Dendritic cell treated with granulocyte-macrophage colony-stimulating factor and Interleukin-4, amounts not matched to agents 40 ng/mL and 50 ng/mL, for 4 days (primary cell): Measurements from ENCODE around the gene TRABD2B.

ENCODE experiments used
- H3K27ac Mint-ChIP-seq: one replicate; pipeline ENCODE4 v1.8.0; 2022; ENCODE audit warnings: mild to moderate bottlenecking, mixed read lengths
- H3K27me3 Mint-ChIP-seq: one replicate; pipeline ENCODE4 v1.8.0; 2022; ENCODE audit warnings: mild to moderate bottlenecking, mixed read lengths
- H3K36me3 Mint-ChIP-seq: one replicate; pipeline ENCODE4 v1.8.0; 2022; ENCODE audit warnings: low read depth, mixed read lengths
- H3K4me1 Mint-ChIP-seq: one replicate; pipeline ENCODE4 v1.8.0; 2022; ENCODE audit warnings: low read depth, mixed read lengths
- H3K4me3 Mint-ChIP-seq: one replicate; pipeline ENCODE4 v1.8.0; 2022; ENCODE audit warnings: mild to moderate bottlenecking, moderate library complexity, mixed read lengths
- H3K9me3 Mint-ChIP-seq: one replicate; pipeline ENCODE4 v1.8.0; 2022; ENCODE audit warnings: mixed read lengths
- intact Hi-C: fragments of 100-400 bp; cut with micrococcal nuclease; formaldehyde crosslinking; loops from one replicate; pipeline ENCODE4 v1.15.0; 2022

TRABD2B gene

GRCh38 chr1:47844558-47844955 is 152.6 kb downstream of the TRABD2B start:
- H3K4me1 Mint-ChIP-seq, result no peaks in the 10 kb centered on the region
- intact Hi-C loops, result no loop called here
- H3K4me3 Mint-ChIP-seq, result no peak overlapping the region

GRCh38 chr1:47843781-47844557 is 153.2 kb downstream of the TRABD2B start:
- Mint-ChIP-seq H3K36me3 (no peaks in the 10 kb centered on the region), H3K27ac (no peak overlapping the region), H3K27me3 (peaks cover 4% of the 10 kb centered on the region), H3K9me3 (no peaks in the 10 kb centered on the region), H3K4me3 (no peak overlapping the region), H3K4me1 (no peaks in the 10 kb centered on the region)
- intact Hi-C loops, result no loop called here

More at GRCh38 chr1:47844558-47844955, 152.6 kb downstream of the TRABD2B start:
- Mint-ChIP-seq H3K27me3 (peaks cover 4% of the 10 kb centered on the region), H3K36me3 (no peaks in the 10 kb centered on the region), H3K9me3 (no peaks in the 10 kb centered on the region), H3K27ac (no peak overlapping the region)

- Mint-ChIP-seq H3K9me3 (no peaks in the 10 kb centered on the region), H3K27ac (no peak overlapping the region)
- intact Hi-C loops, result no loop called here
These were observed 154.1 kb downstream of the TRABD2B start for GRCh38 chr1:47843059-47843458.

GRCh38 chr1:47842228-47842919 is 154.8 kb downstream of the TRABD2B start:
- peaks cover 4% of the 10 kb centered on the region for H3K27me3 Mint-ChIP-seq
- H3K4me1 Mint-ChIP-seq, result no peaks in the 10 kb centered on the region
- no peak overlapping the region for H3K27ac Mint-ChIP-seq
- H3K9me3 Mint-ChIP-seq, result no peaks in the 10 kb centered on the region
- intact Hi-C loops, result no loop called here
- no peak overlapping the region for H3K4me3 Mint-ChIP-seq
- no peaks in the 10 kb centered on the region for H3K36me3 Mint-ChIP-seq

More at GRCh38 chr1:47843059-47843458, 154.1 kb downstream of the TRABD2B start:
- H3K4me1 Mint-ChIP-seq, result no peaks in the 10 kb centered on the region
- H3K27me3 Mint-ChIP-seq, result peaks cover 4% of the 10 kb centered on the region
- H3K36me3 Mint-ChIP-seq, result no peaks in the 10 kb centered on the region
- H3K4me3 Mint-ChIP-seq, result no peak overlapping the region

- intact Hi-C loops, result no loop called here
These were observed 155.8 kb downstream of the TRABD2B start for GRCh38 chr1:47841356-47841755.

GRCh38 chr1:47840393-47841190 is 156.6 kb downstream of the TRABD2B start:
- H3K36me3 Mint-ChIP-seq, result no peaks in the 10 kb centered on the region
- H3K4me3 Mint-ChIP-seq, result no peak overlapping the region
- H3K9me3 Mint-ChIP-seq, result peaks cover 2% of the 10 kb centered on the region
- H3K27me3 Mint-ChIP-seq, result peaks cover 4% of the 10 kb centered on the region
- H3K4me1 Mint-ChIP-seq, result no peaks in the 10 kb centered on the region
- intact Hi-C loops, result no loop called here
- no peak overlapping the region for H3K27ac Mint-ChIP-seq

More at GRCh38 chr1:47841356-47841755, 155.8 kb downstream of the TRABD2B start:
- H3K27me3 Mint-ChIP-seq, result peaks cover 4% of the 10 kb centered on the region
- H3K4me3 Mint-ChIP-seq, result no peak overlapping the region
- H3K27ac Mint-ChIP-seq, result no peak overlapping the region
- H3K9me3 Mint-ChIP-seq, result no peaks in the 10 kb centered on the region
- no peaks in the 10 kb centered on the region for H3K4me1 Mint-ChIP-seq
- H3K36me3 Mint-ChIP-seq, result no peaks in the 10 kb centered on the region

- H3K27ac Mint-ChIP-seq, result no peak overlapping the region
- intact Hi-C loops, result no loop called here
- no peaks in the 10 kb centered on the region for H3K4me1 Mint-ChIP-seq
- H3K27me3 Mint-ChIP-seq, result peaks cover 4% of the 10 kb centered on the region
- peaks cover 10% of the 10 kb centered on the region for H3K9me3 Mint-ChIP-seq
- H3K4me3 Mint-ChIP-seq, result no peak overlapping the region
- no peaks in the 10 kb centered on the region for H3K36me3 Mint-ChIP-seq
These were observed 157.8 kb downstream of the TRABD2B start for GRCh38 chr1:47839433-47839760.

- intact Hi-C loops, result no loop called here
- Mint-ChIP-seq H3K4me3 (no peak overlapping the region), H3K27ac (no peak overlapping the region), H3K4me1 (no peaks in the 10 kb centered on the region), H3K27me3 (peaks cover 4% of the 10 kb centered on the region), H3K9me3 (peaks cover 10% of the 10 kb centered on the region), H3K36me3 (no peaks in the 10 kb centered on the region)
These were observed 158.4 kb downstream of the TRABD2B start for GRCh38 chr1:47838562-47839432.

GRCh38 chr1:47837866-47838561 is 159.2 kb downstream of the TRABD2B start:
- peaks cover 10% of the 10 kb centered on the region for H3K9me3 Mint-ChIP-seq
- H3K4me3 Mint-ChIP-seq, result no peak overlapping the region
- intact Hi-C loops, result no loop called here
- H3K36me3 Mint-ChIP-seq, result no peaks in the 10 kb centered on the region
- H3K27me3 Mint-ChIP-seq, result peaks cover under 1% of the 10 kb centered on the region
- no peak overlapping the region for H3K27ac Mint-ChIP-seq
- no peaks in the 10 kb centered on the region for H3K4me1 Mint-ChIP-seq

- H3K27me3 Mint-ChIP-seq, result no peaks in the 10 kb centered on the region
- no peak overlapping the region for H3K4me3 Mint-ChIP-seq
- intact Hi-C loops, result no loop called here
- no peaks in the 10 kb centered on the region for H3K4me1 Mint-ChIP-seq
- no peaks in the 10 kb centered on the region for H3K36me3 Mint-ChIP-seq
- H3K9me3 Mint-ChIP-seq, result peaks cover 10% of the 10 kb centered on the region
- no peak overlapping the region for H3K27ac Mint-ChIP-seq
These were observed 159.9 kb downstream of the TRABD2B start for GRCh38 chr1:47837056-47837830.

GRCh38 chr1:47835409-47835808 is 161.8 kb downstream of the TRABD2B start:
- Mint-ChIP-seq H3K27ac (no peak overlapping the region), H3K4me3 (no peak overlapping the region), H3K9me3 (peaks cover 10% of the 10 kb centered on the region), H3K27me3 (no peaks in the 10 kb centered on the region), H3K4me1 (no peaks in the 10 kb centered on the region), H3K36me3 (no peaks in the 10 kb centered on the region)
- intact Hi-C loops, result no loop called here

GRCh38 chr1:47834326-47834725 is 162.9 kb downstream of the TRABD2B start:
- H3K27ac Mint-ChIP-seq, result no peak overlapping the region
- peaks cover 10% of the 10 kb centered on the region for H3K9me3 Mint-ChIP-seq
- H3K27me3 Mint-ChIP-seq, result peaks cover 4% of the 10 kb centered on the region
- no peak overlapping the region for H3K4me3 Mint-ChIP-seq
- intact Hi-C loops, result no loop called here
- H3K36me3 Mint-ChIP-seq, result no peaks in the 10 kb centered on the region
- H3K4me1 Mint-ChIP-seq, result no peaks in the 10 kb centered on the region
